CD4-positive, alpha-beta T cell treated with Interleukin-2 at 100 ng/mL for 4 hours (primary cell): ENCODE results near the gene FLVCR1.

Source experiments
- DNase-seq: peaks from one replicate; pipeline ENCODE4 v3.0.0-alpha.2; 2020; ENCODE audit warnings: low spot score

The FLVCR1 gene

DNA sequence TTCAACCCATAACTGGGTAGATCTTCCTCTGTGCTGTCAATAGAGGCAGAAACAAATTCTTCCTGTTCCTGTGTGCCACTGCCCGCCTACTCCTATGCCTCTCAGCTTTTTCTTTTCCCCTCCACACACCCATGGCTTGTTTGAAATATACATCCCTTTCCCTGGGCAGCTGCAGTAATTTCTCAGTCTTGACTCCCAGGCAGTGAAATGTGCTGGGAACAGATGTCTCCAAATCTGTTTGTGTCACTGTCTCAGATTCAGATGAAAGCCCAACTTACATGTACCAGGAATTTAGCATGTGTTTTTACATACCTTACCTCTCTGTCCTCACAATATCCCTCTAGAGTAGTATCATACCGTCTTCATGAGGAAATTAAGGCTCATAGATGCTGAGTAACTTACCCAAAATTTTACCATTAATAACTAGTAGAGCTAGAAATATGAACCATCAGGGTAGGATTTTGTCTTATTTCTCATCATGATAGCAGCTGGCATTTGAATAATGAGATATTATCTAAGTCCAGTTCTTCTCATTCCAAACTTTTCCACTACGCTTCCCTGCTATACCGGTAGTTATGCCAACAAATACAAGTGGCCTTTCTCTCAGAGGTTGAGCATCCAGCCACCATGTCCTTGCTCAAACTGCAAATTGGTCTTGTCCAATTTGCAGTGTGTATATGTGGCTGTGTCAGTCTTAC is 87.5 kb downstream of the FLVCR1 start:
- no peak for DNase-seq

DNA sequence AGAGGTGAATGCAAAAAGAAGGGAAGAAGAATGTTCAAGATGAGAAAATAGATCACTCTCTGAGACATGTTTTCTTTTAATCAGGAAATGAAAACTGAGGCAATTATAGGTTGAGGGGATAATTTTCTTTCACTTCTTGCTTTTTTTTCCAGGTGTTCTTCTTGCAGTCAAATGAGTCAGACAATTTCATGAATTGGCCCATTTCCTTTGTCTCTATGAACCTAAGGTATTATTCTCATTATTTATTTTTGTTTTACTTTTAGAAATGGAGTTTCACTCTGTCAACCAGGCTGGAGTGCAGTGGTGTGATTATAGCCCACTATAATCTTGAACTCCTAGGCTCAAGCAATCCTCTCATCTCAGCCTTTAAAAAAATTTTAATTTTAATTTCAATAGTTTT is 88.8 kb downstream of the FLVCR1 start:
- no peak for DNase-seq
